ENCODE measurements around the gene CD160. TPM values are rescaled to one million over a fixed set of nuclear protein-coding genes. Genes with fewer than 3 reads are reported as not detected.

CD160 gene
- total and polyA plus RNA-seq, 2 donors (not counting 1 experiment from before 2014, with no cell fraction given): 0.10 TPM; not detected in 1

DNA sequence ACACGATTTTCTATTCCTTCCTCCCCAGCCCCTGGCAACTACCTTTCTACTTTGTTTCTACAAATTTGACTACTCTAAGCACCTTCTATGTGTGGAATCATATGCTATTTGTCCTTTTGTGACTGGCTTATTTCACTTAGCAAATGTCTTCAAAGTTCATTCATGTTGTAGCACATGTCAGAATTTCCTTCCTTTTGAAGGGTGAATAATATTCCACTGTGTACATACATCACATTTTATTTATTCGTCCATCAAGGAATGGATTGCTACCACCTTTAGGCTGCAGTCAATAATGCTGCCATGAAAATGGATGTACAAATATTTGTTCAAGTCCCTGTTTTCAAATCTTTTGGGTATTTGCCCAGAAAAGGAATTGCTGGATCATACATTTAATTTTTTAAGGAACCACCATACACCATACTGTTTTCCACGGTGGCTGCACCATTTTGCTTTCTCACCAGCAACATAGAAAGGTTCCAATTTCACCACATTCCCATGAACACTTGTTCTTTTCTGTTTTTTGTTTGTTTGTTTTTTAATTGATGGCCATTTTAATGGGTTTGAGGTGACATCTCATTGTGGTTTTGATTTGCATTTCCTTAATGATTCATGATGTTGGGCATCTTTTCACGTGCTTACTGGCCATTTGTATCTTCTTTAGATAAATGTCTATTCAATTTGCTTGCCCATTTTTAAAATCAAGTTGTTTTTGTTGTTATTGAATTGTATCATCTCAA lies 8.8 kb upstream of the CD160 start:
- no peak for ATAC-seq (ENCODE audit: low read depth)
- no peaks in the 10 kb centered on the region for H3K9me3 ChIP-seq (ENCODE audit: control extremely low read depth in 1 of 3, control insufficient read depth in 2 of 3, insufficient read depth in 1 of 3, low read length in 2 of 3)
- no peak overlapping the region for H3K4me2 ChIP-seq (replicated peaks; ENCODE audit: low read depth, low read length, poor library complexity, severe bottlenecking)
- no peaks in the 10 kb centered on the region for H3K27me3 Mint-ChIP-seq
- H3K4me3 Mint-ChIP-seq: no peak overlapping the region
- intact Hi-C loops (cut with micrococcal nuclease): no loop called here
- H4K20me1 ChIP-seq (ENCODE audit: control insufficient read depth, insufficient read depth, low read length, poor library complexity, severe bottlenecking): no peaks in the 10 kb centered on the region
- no peaks in the 10 kb centered on the region for H3K79me2 ChIP-seq (ENCODE audit: control insufficient read depth, insufficient read depth, low read length)
- no peaks in the 10 kb centered on the region for H3K4me1 ChIP-seq (ENCODE audit: control insufficient read depth in 2 of 2, insufficient read depth in 2 of 2, low read length in 2 of 2)
- H3K27me3 ChIP-seq (replicated peaks in 1 of 4; ENCODE audit: control extremely low read depth in 1 of 4, control insufficient read depth in 3 of 4, insufficient read depth in 4 of 4, low read length in 3 of 4): no peaks in the 10 kb centered on the region
- no peak for DNase-seq
- H3K4me1 Mint-ChIP-seq: no peaks in the 10 kb centered on the region
- H3K36me3 ChIP-seq (replicated peaks in 1 of 2; ENCODE audit: control extremely low read depth in 1 of 2, control insufficient read depth in 1 of 2, extremely low read depth in 1 of 2, insufficient read depth in 2 of 2, low read length in 1 of 2): no peaks in the 10 kb centered on the region
- no peak overlapping the region for H2AFZ ChIP-seq (ENCODE audit: insufficient read depth, low read depth, low read length, poor library complexity, severe bottlenecking)
- ChIA-PET POLR2A (no interaction called here), CTCF (interaction anchor here (1.0 to 1.3 kb wide), 2 partner anchors 10 kb away, joined by 3 read pairs; no protein-coding TSS in a partner anchor)
- no peaks in the 10 kb centered on the region for H3K9me3 Mint-ChIP-seq (ENCODE audit: insufficient read depth)
- H3K9ac ChIP-seq (ENCODE audit: low read length): no peak overlapping the region
- TF ChIP-seq, protein P1, sequence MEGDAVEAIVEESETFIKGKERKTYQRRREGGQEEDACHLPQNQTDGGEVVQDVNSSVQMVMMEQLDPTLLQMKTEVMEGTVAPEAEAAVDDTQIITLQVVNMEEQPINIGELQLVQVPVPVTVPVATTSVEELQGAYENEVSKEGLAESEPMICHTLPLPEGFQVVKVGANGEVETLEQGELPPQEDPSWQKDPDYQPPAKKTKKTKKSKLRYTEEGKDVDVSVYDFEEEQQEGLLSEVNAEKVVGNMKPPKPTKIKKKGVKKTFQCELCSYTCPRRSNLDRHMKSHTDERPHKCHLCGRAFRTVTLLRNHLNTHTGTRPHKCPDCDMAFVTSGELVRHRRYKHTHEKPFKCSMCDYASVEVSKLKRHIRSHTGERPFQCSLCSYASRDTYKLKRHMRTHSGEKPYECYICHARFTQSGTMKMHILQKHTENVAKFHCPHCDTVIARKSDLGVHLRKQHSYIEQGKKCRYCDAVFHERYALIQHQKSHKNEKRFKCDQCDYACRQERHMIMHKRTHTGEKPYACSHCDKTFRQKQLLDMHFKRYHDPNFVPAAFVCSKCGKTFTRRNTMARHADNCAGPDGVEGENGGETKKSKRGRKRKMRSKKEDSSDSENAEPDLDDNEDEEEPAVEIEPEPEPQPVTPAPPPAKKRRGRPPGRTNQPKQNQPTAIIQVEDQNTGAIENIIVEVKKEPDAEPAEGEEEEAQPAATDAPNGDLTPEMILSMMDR (IDR thresholded peaks at IDR 0.05): no peak
- TF ChIP-seq EZH2 (IDR thresholded peaks at IDR 0.05; ENCODE audit: borderline replicate concordance, insufficient read depth, low read depth, low read length, poor library complexity, severe bottlenecking): no peak
- H3K27ac ChIP-seq (ENCODE audit: low read length in 2 of 2): no peak overlapping the region
- 100% methylated on average over 1 of the region's 4 CpGs for WGBS (ENCODE audit: insufficient coverage)
- no peak overlapping the region for H3K4me3 ChIP-seq (ENCODE audit: control extremely low read depth in 1 of 5, extremely low read depth in 1 of 5, insufficient read depth in 1 of 5, low read depth in 2 of 5, low read length in 4 of 5)
- no peak overlapping the region for H3K27ac Mint-ChIP-seq

DNA sequence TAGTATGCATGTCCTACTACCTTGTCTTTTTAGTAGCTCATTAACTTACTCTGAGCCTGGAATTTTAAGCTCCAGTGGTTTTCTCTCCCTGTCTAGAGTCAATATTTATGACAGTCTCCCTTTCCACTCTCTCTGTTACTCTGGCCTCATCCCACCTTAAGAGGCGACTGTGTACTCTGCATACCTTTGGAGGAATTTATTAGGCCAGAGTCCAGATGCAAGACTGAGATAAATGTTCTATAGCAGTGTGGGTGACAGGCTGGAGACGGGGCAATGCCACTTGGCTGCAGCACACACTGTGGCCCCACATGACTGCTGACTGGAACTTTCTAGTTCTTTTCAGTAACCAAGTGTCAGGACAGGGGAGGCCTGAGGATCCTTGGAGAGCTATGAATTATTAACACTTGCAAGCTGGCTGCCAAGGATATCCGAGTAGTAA lies 8.1 kb upstream of the CD160 start:
- Histone ChIP-seq H3K4me3 (ENCODE audit: control extremely low read depth in 1 of 5, extremely low read depth in 1 of 5, insufficient read depth in 1 of 5, low read depth in 2 of 5, low read length in 4 of 5) (no peak overlapping the region), H3K27ac (ENCODE audit: low read length in 2 of 2) (no peak overlapping the region), H3K4me1 (ENCODE audit: control insufficient read depth in 2 of 2, insufficient read depth in 2 of 2, low read length in 2 of 2) (no peaks in the 10 kb centered on the region), H3K4me2 (replicated peaks; ENCODE audit: low read depth, low read length, poor library complexity, severe bottlenecking) (no peak overlapping the region), H3K27me3 (replicated peaks in 1 of 4; ENCODE audit: control extremely low read depth in 1 of 4, control insufficient read depth in 3 of 4, insufficient read depth in 4 of 4, low read length in 3 of 4) (no peaks in the 10 kb centered on the region), H2AFZ (ENCODE audit: insufficient read depth, low read depth, low read length, poor library complexity, severe bottlenecking) (no peak overlapping the region), H3K9ac (ENCODE audit: low read length) (no peak overlapping the region), H4K20me1 (ENCODE audit: control insufficient read depth, insufficient read depth, low read length, poor library complexity, severe bottlenecking) (no peaks in the 10 kb centered on the region), H3K79me2 (ENCODE audit: control insufficient read depth, insufficient read depth, low read length) (no peaks in the 10 kb centered on the region), H3K36me3 (replicated peaks in 1 of 2; ENCODE audit: control extremely low read depth in 1 of 2, control insufficient read depth in 1 of 2, extremely low read depth in 1 of 2, insufficient read depth in 2 of 2, low read length in 1 of 2) (no peaks in the 10 kb centered on the region), H3K9me3 (ENCODE audit: control extremely low read depth in 1 of 3, control insufficient read depth in 2 of 3, insufficient read depth in 1 of 3, low read length in 2 of 3) (no peaks in the 10 kb centered on the region)
- no peak for DNase-seq
- ChIA-PET CTCF (interaction anchor here (1.3 kb wide), 1 partner anchor 9 kb away, joined by 3 read pairs; no protein-coding TSS in a partner anchor), POLR2A (no interaction called here)
- Mint-ChIP-seq H3K4me1 (no peaks in the 10 kb centered on the region), H3K4me3 (no peak overlapping the region), H3K9me3 (ENCODE audit: insufficient read depth) (no peaks in the 10 kb centered on the region), H3K27me3 (no peaks in the 10 kb centered on the region), H3K27ac (no peak overlapping the region)
- ATAC-seq (ENCODE audit: low read depth): no peak
- 100% methylated on average over 1 of the region's 3 CpGs for WGBS (ENCODE audit: insufficient coverage)
- TF ChIP-seq, protein P1 (IDR thresholded peaks at IDR 0.05): no peak
- no peak for TF ChIP-seq EZH2 (IDR thresholded peaks at IDR 0.05; ENCODE audit: borderline replicate concordance, insufficient read depth, low read depth, low read length, poor library complexity, severe bottlenecking)
- intact Hi-C loops (cut with micrococcal nuclease): no loop called here

Data from B cell (primary cell).